GM23338 (cell line): ENCODE measurements around the gene ANKHD1. TPM values are rescaled to one million over a fixed set of nuclear protein-coding genes. Genes with fewer than 3 reads are reported as not detected.

Experiments used
- ATAC-seq: fragments of 200-7000 bp; cut with Tn5 transposase; 3 replicates; pipeline ENCODE4 v1.9.1; 2020
- DNase-seq: peaks from one replicate; pipeline ENCODE4 v3.0.0-alpha.2; 2015; ENCODE audit warnings: low spot score
- H2AFZ ChIP-seq: fragments of 200-600 bp; sonication (generic); 2 replicates; pipeline ENCODE4 v1.8.0; 2016; ENCODE audit warnings: antibody characterized with exemption, mild to moderate bottlenecking, moderate library complexity
- H3F3A ChIP-seq: fragments of 200-600 bp; sonication (generic); replicated peaks from 2 replicates; pipeline ENCODE4 v1.8.0; 2017; ENCODE audit warnings: antibody characterized with exemption, mixed run types, low read depth
- H3K27ac ChIP-seq: fragments of 200-600 bp; sonication (generic); 2 replicates; pipeline ENCODE4 v1.6.1; 2016; ENCODE audit warnings: low read depth
- H3K27me3 ChIP-seq: fragments of 200-600 bp; sonication (generic); 2 replicates; pipeline ENCODE4 v1.8.0; 2016; ENCODE audit warnings: mild to moderate bottlenecking, mixed run types, moderate library complexity; ENCODE audit not compliant: insufficient read depth
- H3K36me3 ChIP-seq: fragments of 200-600 bp; sonication (generic); 2 replicates; pipeline ENCODE4 v1.8.0; 2016; ENCODE audit warnings: mild to moderate bottlenecking; ENCODE audit not compliant: insufficient read depth
- H3K4me1 ChIP-seq: fragments of 200-600 bp; sonication (generic); 2 replicates; pipeline ENCODE4 v1.8.0; 2016; ENCODE audit warnings: mild to moderate bottlenecking, moderate library complexity; ENCODE audit not compliant: insufficient read depth
- H3K4me2 ChIP-seq: fragments of 200-600 bp; sonication (generic); 2 replicates; pipeline ENCODE4 v1.7.1; 2017; ENCODE audit warnings: mixed run types
- H3K4me3 ChIP-seq: fragments of 200-600 bp; sonication (generic); 2 replicates; pipeline ENCODE4 v1.6.1; 2016; ENCODE audit warnings: mixed run types
- H3K79me2 ChIP-seq: fragments of 200-600 bp; sonication (generic); replicated peaks from 2 replicates; pipeline ENCODE4 v1.8.0; 2017; ENCODE audit warnings: mild to moderate bottlenecking; ENCODE audit not compliant: insufficient read depth
- H3K9me2 ChIP-seq: fragments of 200-600 bp; sonication (generic); 2 replicates; pipeline ENCODE4 v1.8.0; 2017; ENCODE audit not compliant: insufficient read depth
- H4K20me1 ChIP-seq: fragments of 200-600 bp; sonication (generic); replicated peaks from 2 replicates; pipeline ENCODE4 v1.8.0; 2017; ENCODE audit warnings: mild to moderate bottlenecking; ENCODE audit not compliant: insufficient read depth
- H3K27ac Mint-ChIP-seq: 2 replicates; pipeline ENCODE4 v1.8.0; 2020; ENCODE audit warnings: inconsistent platforms, mild to moderate bottlenecking, moderate library complexity, mixed read lengths
- H3K27me3 Mint-ChIP-seq: 3 replicates; pipeline ENCODE4 v1.8.0; 2022; ENCODE audit warnings: low read depth, mild to moderate bottlenecking, moderate library complexity, mixed read lengths, inconsistent platforms; ENCODE audit not compliant: insufficient read depth, poor library complexity
- H3K36me3 Mint-ChIP-seq: 3 replicates; pipeline ENCODE4 v1.8.0; 2021; ENCODE audit warnings: low read depth, mild to moderate bottlenecking, inconsistent platforms, moderate library complexity, mixed read lengths
- H3K4me1 Mint-ChIP-seq: 3 replicates; pipeline ENCODE4 v1.8.0; 2020; ENCODE audit warnings: mild to moderate bottlenecking, inconsistent platforms, mixed read lengths
- H3K4me3 Mint-ChIP-seq: 3 replicates; pipeline ENCODE4 v1.8.0; 2021; ENCODE audit warnings: moderate library complexity, mild to moderate bottlenecking, inconsistent platforms, mixed read lengths
- H3K9me3 Mint-ChIP-seq: 3 replicates; pipeline ENCODE4 v1.8.0; 2020; ENCODE audit warnings: moderate library complexity, mild to moderate bottlenecking, inconsistent platforms, mixed read lengths
- CREB1 ChIP-seq: fragments of 250-450 bp; sonication (Bioruptor Pico); IDR thresholded peaks from 2 replicates; pipeline ENCODE4 v1.5.0; 2020; ENCODE audit warnings: low read depth, mild to moderate bottlenecking, moderate library complexity
- EZH2 ChIP-seq: fragments of 200-600 bp; sonication (generic); IDR thresholded peaks from one replicate; pipeline ENCODE4 v1.8.0; 2017; ENCODE audit warnings: antibody characterized with exemption, mild to moderate bottlenecking, low read depth; ENCODE audit not compliant: unreplicated experiment
- EZH2phosphoT487 ChIP-seq: fragments of 200-600 bp; sonication (generic); IDR thresholded peaks from one replicate; pipeline ENCODE4 v1.8.1; 2018; ENCODE audit warnings: antibody characterized with exemption; ENCODE audit not compliant: unreplicated experiment
- JUNB ChIP-seq: IDR thresholded peaks from one replicate; pipeline ENCODE4 v1.6.1; 2016; ENCODE audit warnings: antibody characterized with exemption; ENCODE audit not compliant: unreplicated experiment
- NANOG ChIP-seq: IDR thresholded peaks from 2 replicates; pipeline ENCODE4 v1.6.1; 2016; ENCODE audit warnings: antibody characterized with exemption, borderline replicate concordance
- POLR2AphosphoS5 ChIP-seq: IDR thresholded peaks from 2 replicates; pipeline ENCODE4 v1.6.1; 2016; ENCODE audit warnings: antibody characterized with exemption, low read depth
- REST ChIP-seq: IDR thresholded peaks from one replicate; pipeline ENCODE4 v1.6.1; 2018; ENCODE audit warnings: antibody characterized with exemption; ENCODE audit not compliant: unreplicated experiment
- STAT1 ChIP-seq: IDR thresholded peaks from one replicate; pipeline ENCODE4 v1.6.1; 2016; ENCODE audit warnings: antibody characterized with exemption; ENCODE audit not compliant: unreplicated experiment
- ZNF114 ChIP-seq: fragments of 250-450 bp; sonication (Bioruptor Pico); IDR thresholded peaks from 2 replicates; pipeline ENCODE4 v1.5.0; 2020; ENCODE audit warnings: mild to moderate bottlenecking, moderate library complexity
- ZNF331 ChIP-seq: fragments of 250-450 bp; sonication (Bioruptor Pico); IDR thresholded peaks from 2 replicates; pipeline ENCODE4 v1.5.0; 2020; ENCODE audit warnings: low read depth, mild to moderate bottlenecking, moderate library complexity
- polyA plus RNA-seq: library from polyadenylated mRNA; unstranded; fragments of >200 nt; fragmentation: Nextera tagmentation; extraction: Ambion mirVana; gene quantifications from 2 replicates; pipeline ENCODE4 v1.2.1, GENCODE V29; 2016
- total RNA-seq: library from RNA; depleted of rRNA; stranded (reverse); fragments of >200 nt; shearing (Covaris generic); gene quantifications from 2 replicates; pipeline ENCODE4 v1.2.3, GENCODE V29; 2014
- TF ChIP-seq, protein P1 (sequence below), 2 experiments: fragments of 200-600 bp in 1 of 2; sonication (generic) in 1 of 2; conservative IDR thresholded peaks; 2 replicates each; pipeline versions ENCODE4 v1.5.1 to v1.6.1; 2016 to 2017; ENCODE audit warnings: antibody characterized with exemption in 2 of 2, low read depth in 2 of 2, mild to moderate bottlenecking in 2 of 2, moderate library complexity in 1 of 2
- TF ChIP-seq, protein P2 (sequence below): IDR thresholded peaks from 2 replicates; pipeline ENCODE4 v1.6.1; 2016; ENCODE audit warnings: antibody characterized with exemption

ANKHD1 gene
- total and polyA plus RNA-seq, 2 experiments from 2014 or later, result 73.0 to 119 TPM

GRCh38 chr5:140469259-140469658 lies 67.6 kb downstream of the ANKHD1 start (continued):
- TF ChIP-seq REST, result no peak
- TF ChIP-seq EZH2phosphoT487, result no peak
- TF ChIP-seq STAT1, result no peak
- TF ChIP-seq, protein P1, sequence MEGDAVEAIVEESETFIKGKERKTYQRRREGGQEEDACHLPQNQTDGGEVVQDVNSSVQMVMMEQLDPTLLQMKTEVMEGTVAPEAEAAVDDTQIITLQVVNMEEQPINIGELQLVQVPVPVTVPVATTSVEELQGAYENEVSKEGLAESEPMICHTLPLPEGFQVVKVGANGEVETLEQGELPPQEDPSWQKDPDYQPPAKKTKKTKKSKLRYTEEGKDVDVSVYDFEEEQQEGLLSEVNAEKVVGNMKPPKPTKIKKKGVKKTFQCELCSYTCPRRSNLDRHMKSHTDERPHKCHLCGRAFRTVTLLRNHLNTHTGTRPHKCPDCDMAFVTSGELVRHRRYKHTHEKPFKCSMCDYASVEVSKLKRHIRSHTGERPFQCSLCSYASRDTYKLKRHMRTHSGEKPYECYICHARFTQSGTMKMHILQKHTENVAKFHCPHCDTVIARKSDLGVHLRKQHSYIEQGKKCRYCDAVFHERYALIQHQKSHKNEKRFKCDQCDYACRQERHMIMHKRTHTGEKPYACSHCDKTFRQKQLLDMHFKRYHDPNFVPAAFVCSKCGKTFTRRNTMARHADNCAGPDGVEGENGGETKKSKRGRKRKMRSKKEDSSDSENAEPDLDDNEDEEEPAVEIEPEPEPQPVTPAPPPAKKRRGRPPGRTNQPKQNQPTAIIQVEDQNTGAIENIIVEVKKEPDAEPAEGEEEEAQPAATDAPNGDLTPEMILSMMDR (conservative IDR thresholded peaks at IDR 0.05; ENCODE audit: low read depth in 2 of 2), result no peak
- no peak for TF ChIP-seq ZNF331 (CRISPR knock-in tag)

DNA sequence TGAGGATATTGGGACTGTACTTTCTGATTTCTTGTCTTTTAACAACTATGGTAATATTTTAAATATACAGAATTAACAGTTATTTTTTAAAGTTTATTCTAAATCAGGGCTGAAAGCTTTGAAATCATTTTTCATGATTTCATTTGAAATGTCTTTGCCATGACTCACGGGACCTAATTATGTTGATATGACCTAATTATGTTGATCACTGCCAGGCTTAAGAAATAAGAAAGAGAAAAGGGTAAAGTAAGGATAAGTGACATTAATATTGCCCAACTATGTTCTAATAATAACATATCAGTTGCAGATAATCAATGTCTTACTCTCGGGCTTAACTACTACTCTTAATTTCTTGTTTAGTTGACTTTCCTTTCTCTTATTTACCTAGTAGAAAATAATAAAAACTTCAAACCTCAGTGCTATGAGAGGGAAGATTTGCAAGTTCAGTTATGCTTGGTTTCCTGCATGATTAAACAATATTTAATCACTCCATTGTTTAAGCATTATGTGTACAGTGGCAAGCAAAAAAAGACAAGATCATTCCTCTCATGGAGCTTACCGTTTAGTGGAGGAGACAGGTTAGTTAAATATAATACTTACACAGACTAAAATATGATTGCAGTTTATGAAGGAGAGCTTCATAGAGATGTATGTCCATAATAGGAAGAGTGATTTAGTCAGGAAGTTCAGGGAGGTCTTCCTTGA lies 78.8 kb downstream of the ANKHD1 start:
- Histone ChIP-seq H3K36me3 (peaks cover 13% of the 10 kb centered on the region; the same call in 1 of the 2 replicates), H3F3A (no peaks in the 10 kb centered on the region), H3K4me3 (no peak overlapping the region), H3K4me1 (no peaks in the 10 kb centered on the region), H2AFZ (no peak overlapping the region), H3K27ac (peak overlapping the region; percentile 41), H3K27me3 (no peaks in the 10 kb centered on the region), H3K9me2 (no peaks in the 10 kb centered on the region), H4K20me1 (no peaks in the 10 kb centered on the region), H3K79me2 (no peaks in the 10 kb centered on the region), H3K4me2 (no peak overlapping the region)
- H3K36me3 Mint-ChIP-seq, result peaks cover 11% of the 10 kb centered on the region; the same call in 2 of the 3 replicates
- peak overlapping the region; percentile 43 for H3K27ac Mint-ChIP-seq
- DNase-seq, result no peak
- no peak overlapping the region for H3K4me3 Mint-ChIP-seq
- H3K27me3 Mint-ChIP-seq, result peaks cover 3% of the 10 kb centered on the region
- TF ChIP-seq EZH2phosphoT487 (no peak), NANOG (no peak), ZNF114 (CRISPR knock-in tag) (no peak), POLR2AphosphoS5 (no peak), CREB1 (CRISPR knock-in tag) (no peak), STAT1 (no peak), ZNF331 (CRISPR knock-in tag) (no peak), REST (no peak), JUNB (no peak), EZH2 (no peak)
- TF ChIP-seq, protein P2, sequence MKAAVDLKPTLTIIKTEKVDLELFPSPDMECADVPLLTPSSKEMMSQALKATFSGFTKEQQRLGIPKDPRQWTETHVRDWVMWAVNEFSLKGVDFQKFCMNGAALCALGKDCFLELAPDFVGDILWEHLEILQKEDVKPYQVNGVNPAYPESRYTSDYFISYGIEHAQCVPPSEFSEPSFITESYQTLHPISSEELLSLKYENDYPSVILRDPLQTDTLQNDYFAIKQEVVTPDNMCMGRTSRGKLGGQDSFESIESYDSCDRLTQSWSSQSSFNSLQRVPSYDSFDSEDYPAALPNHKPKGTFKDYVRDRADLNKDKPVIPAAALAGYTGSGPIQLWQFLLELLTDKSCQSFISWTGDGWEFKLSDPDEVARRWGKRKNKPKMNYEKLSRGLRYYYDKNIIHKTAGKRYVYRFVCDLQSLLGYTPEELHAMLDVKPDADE, result no peak
- TF ChIP-seq, protein P1 (conservative IDR thresholded peaks at IDR 0.05; ENCODE audit: low read depth in 2 of 2), result no peak
- no peaks in the 10 kb centered on the region for H3K9me3 Mint-ChIP-seq
- peaks cover 7% of the 10 kb centered on the region; the same call in 2 of the 3 replicates for H3K4me1 Mint-ChIP-seq
- no peak for ATAC-seq
